Caco-2 (cell line): Measurements from ENCODE around the gene PLD4. TPM values are rescaled to one million over a fixed set of nuclear protein-coding genes. Genes with fewer than 3 reads are reported as not detected.

ENCODE experiments used
- BruUV-seq: library from RNA; stranded (reverse); fragments of 400-500 nt; replicated peaks from 2 replicates; lab custom pipeline; 2021; lab: Mats Ljungman, UMichigan
- CTCF ChIA-PET: fragments of 300-600 bp; sonication (Branson Sonifier 250); formaldehyde crosslinking; loops from one replicate; lab custom pipeline; 2022; ENCODE audit warnings: antibody characterized with exemption; lab: Charles Lee
- POLR2A ChIA-PET: fragments of 300-600 bp; sonication (Branson Sonifier 250); formaldehyde crosslinking; loops from one replicate; lab custom pipeline; 2022; ENCODE audit warnings: antibody characterized with exemption; lab: Charles Lee
- DNase-seq, 2 experiments: peaks; one replicate each; pipeline versions ENCODE4 v3.0.0 to v3.0.0-alpha.2; 2020 to 2022
- H3K27me3 ChIP-seq: replicated peaks from 2 replicates; pipeline ENCODE4 v1.6.0; 2011; ENCODE audit warnings: low read length; ENCODE audit not compliant: control insufficient read depth, insufficient read depth
- H3K36me3 ChIP-seq: 2 replicates; pipeline ENCODE4 v1.5.1; 2011; ENCODE audit warnings: low read length; ENCODE audit not compliant: control insufficient read depth, insufficient read depth
- H3K4me1 ChIP-seq: fragments of 250-450 bp; sonication (Bioruptor Pico); 2 replicates; pipeline ENCODE4 v1.5.1; 2020; ENCODE audit warnings: mild to moderate bottlenecking
- H3K4me3 ChIP-seq: 2 replicates; pipeline ENCODE4 v1.5.1; 2011; ENCODE audit warnings: low read depth, mild to moderate bottlenecking, control low read depth, low read length
- H3K9me3 ChIP-seq: fragments of 250-450 bp; sonication (Bioruptor Pico); 2 replicates; pipeline ENCODE4 v1.5.1; 2020; ENCODE audit warnings: mild to moderate bottlenecking, moderate library complexity
- H3K27ac Mint-ChIP-seq: one replicate; pipeline ENCODE4 v1.8.0; 2022; ENCODE audit warnings: mixed read lengths; ENCODE audit not compliant: unreplicated experiment
- H3K27me3 Mint-ChIP-seq: one replicate; pipeline ENCODE4 v1.8.0; 2022; ENCODE audit warnings: mixed read lengths; ENCODE audit not compliant: insufficient read depth, unreplicated experiment
- H3K36me3 Mint-ChIP-seq: one replicate; pipeline ENCODE4 v1.8.0; 2022; ENCODE audit warnings: mild to moderate bottlenecking, mixed read lengths; ENCODE audit not compliant: insufficient read depth, unreplicated experiment
- H3K4me1 Mint-ChIP-seq: one replicate; pipeline ENCODE4 v1.8.0; 2022; ENCODE audit warnings: low read depth, mixed read lengths; ENCODE audit not compliant: unreplicated experiment
- H3K4me3 Mint-ChIP-seq: one replicate; pipeline ENCODE4 v1.8.0; 2022; ENCODE audit warnings: mild to moderate bottlenecking, moderate library complexity, mixed read lengths; ENCODE audit not compliant: unreplicated experiment
- H3K9me3 Mint-ChIP-seq: one replicate; pipeline ENCODE4 v1.8.0; 2022; ENCODE audit warnings: mixed read lengths; ENCODE audit not compliant: unreplicated experiment
- intact Hi-C: fragments of 100-400 bp; cut with micrococcal nuclease; formaldehyde crosslinking; loops from one replicate; pipeline ENCODE4 v1.10.0; 2022; ENCODE audit not compliant: unreplicated experiment
- total RNA-seq: library from RNA; stranded (reverse); gene quantifications from 2 replicates; pipeline ENCODE4 v1.2.3, GENCODE V29; 2022
- TF ChIP-seq, protein P1 (sequence below), 2 experiments: fragments of 200-600 bp in 1 of 2; IDR thresholded peaks; 1 replicate in 1 of 2; 2 replicates in 1 of 2; pipeline versions ENCODE4 v1.5.1 to v1.8.0; 2011 to 2022; ENCODE audit warnings: antibody characterized with exemption in 1 of 2, control low read depth in 1 of 2, inconsistent platforms in 1 of 2, low read depth in 1 of 2, low read length in 1 of 2, mild to moderate bottlenecking in 1 of 2, moderate library complexity in 1 of 2; ENCODE audit not compliant: insufficient read depth in 1 of 2, severe bottlenecking in 1 of 2, unreplicated experiment in 1 of 2

The PLD4 gene
- total RNA-seq, 1 experiment from 2014 or later = not detected

DNA sequence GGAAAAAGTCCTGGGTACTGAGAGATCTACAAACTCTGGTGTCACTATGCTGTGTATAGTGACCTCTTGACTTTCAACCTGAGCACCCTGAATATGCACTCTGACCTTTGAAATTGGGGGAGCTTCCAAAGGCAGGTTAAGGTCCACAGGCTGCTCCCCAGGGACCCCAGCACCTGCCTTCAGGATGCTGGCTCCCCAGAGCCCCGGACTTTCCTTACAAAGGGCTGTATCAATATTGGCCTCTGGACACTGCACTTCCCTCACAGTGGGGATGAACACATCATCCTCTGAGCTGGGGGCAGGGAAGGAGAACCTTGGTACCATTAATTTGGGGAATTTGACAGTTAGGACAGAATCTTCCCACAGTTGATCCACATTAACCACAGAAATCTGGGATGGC, 14.3 kb downstream of the PLD4 start:
- Histone ChIP-seq H3K4me3 (no peak overlapping the region), H3K9me3 (no peaks in the 10 kb centered on the region), H3K27me3 (peaks cover 3% of the 10 kb centered on the region), H3K4me1 (no peaks in the 10 kb centered on the region), H3K36me3 (no peaks in the 10 kb centered on the region)
- POLR2A ChIA-PET = no interaction called here
- Mint-ChIP-seq H3K4me3 (no peak overlapping the region), H3K4me1 (no peaks in the 10 kb centered on the region), H3K27me3 (peaks cover 11% of the 10 kb centered on the region), H3K9me3 (no peaks in the 10 kb centered on the region), H3K36me3 (no peaks in the 10 kb centered on the region), H3K27ac (no peak overlapping the region)
- intact Hi-C loops = no loop called here
- DNase-seq = no peak
- CTCF ChIA-PET = no interaction called here
- TF ChIP-seq, protein P1, sequence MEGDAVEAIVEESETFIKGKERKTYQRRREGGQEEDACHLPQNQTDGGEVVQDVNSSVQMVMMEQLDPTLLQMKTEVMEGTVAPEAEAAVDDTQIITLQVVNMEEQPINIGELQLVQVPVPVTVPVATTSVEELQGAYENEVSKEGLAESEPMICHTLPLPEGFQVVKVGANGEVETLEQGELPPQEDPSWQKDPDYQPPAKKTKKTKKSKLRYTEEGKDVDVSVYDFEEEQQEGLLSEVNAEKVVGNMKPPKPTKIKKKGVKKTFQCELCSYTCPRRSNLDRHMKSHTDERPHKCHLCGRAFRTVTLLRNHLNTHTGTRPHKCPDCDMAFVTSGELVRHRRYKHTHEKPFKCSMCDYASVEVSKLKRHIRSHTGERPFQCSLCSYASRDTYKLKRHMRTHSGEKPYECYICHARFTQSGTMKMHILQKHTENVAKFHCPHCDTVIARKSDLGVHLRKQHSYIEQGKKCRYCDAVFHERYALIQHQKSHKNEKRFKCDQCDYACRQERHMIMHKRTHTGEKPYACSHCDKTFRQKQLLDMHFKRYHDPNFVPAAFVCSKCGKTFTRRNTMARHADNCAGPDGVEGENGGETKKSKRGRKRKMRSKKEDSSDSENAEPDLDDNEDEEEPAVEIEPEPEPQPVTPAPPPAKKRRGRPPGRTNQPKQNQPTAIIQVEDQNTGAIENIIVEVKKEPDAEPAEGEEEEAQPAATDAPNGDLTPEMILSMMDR (IDR thresholded peaks at IDR 0.05; ENCODE audit: insufficient read depth in 1 of 2, low read depth in 1 of 2, low read length in 1 of 2, severe bottlenecking in 1 of 2, unreplicated experiment in 1 of 2) = no peak
- no TSS peak for BruUV-seq

DNA sequence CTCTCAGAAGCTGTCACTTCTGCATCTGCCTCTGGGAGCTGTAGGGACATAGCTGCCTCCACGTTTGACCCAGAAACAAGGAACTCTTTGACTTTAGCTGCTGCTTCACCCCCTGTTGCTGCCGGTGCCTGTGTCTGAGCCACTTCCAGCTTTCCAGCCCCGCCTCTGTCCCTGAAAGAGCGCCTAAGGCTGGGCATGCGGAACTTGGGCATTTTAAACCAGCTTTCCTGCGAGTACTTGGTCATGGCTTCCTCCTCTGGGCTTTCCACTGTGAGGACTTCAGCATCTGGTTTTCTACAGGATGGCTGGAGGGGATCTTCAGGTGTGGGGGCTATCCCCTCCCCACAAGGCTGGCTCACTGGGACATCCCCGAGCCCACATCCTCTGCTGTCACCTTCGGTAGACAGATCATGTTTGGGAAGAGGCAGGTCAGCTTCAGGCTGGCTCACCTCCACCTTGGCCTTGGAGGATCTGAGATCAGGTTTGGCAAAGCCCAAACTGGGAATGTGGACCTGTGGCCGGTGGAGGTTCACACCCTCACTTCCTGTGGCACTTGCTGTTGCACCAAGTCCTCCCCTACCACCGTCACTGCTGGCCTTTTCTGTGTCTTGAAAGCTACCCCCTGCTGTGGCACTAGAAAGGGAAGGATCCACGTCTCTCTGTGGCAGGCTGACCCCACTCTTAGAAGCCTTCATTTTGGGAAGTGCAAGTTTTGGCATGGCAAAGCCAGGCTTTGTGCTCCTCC, 15.2 kb downstream of the PLD4 start:
- intact Hi-C loops = loop anchor here (2.0 kb wide), 1 partner anchor 43 kb away; no protein-coding TSS in a partner anchor
- Mint-ChIP-seq H3K27me3 (peaks cover 7% of the 10 kb centered on the region), H3K4me3 (no peak overlapping the region), H3K27ac (no peak overlapping the region), H3K9me3 (no peaks in the 10 kb centered on the region), H3K4me1 (no peaks in the 10 kb centered on the region), H3K36me3 (no peaks in the 10 kb centered on the region)
- BruUV-seq = no TSS peak
- CTCF ChIA-PET = interaction anchor here (0.7 to 1.3 kb wide), 2 partner anchors 45 to 261 kb away, joined by 4 to 9 read pairs; no protein-coding TSS in a partner anchor
- TF ChIP-seq, protein P1 (IDR thresholded peaks at IDR 0.05; ENCODE audit: insufficient read depth in 1 of 2, low read depth in 1 of 2, low read length in 1 of 2, severe bottlenecking in 1 of 2, unreplicated experiment in 1 of 2) = no peak
- DNase-seq = no peak
- POLR2A ChIA-PET = no interaction called here
- peaks cover 1% of the 10 kb centered on the region for H3K27me3 ChIP-seq
- H3K4me1 ChIP-seq = no peaks in the 10 kb centered on the region
- H3K36me3 ChIP-seq = no peaks in the 10 kb centered on the region
- H3K4me3 ChIP-seq = no peak overlapping the region
- no peaks in the 10 kb centered on the region for H3K9me3 ChIP-seq

DNA sequence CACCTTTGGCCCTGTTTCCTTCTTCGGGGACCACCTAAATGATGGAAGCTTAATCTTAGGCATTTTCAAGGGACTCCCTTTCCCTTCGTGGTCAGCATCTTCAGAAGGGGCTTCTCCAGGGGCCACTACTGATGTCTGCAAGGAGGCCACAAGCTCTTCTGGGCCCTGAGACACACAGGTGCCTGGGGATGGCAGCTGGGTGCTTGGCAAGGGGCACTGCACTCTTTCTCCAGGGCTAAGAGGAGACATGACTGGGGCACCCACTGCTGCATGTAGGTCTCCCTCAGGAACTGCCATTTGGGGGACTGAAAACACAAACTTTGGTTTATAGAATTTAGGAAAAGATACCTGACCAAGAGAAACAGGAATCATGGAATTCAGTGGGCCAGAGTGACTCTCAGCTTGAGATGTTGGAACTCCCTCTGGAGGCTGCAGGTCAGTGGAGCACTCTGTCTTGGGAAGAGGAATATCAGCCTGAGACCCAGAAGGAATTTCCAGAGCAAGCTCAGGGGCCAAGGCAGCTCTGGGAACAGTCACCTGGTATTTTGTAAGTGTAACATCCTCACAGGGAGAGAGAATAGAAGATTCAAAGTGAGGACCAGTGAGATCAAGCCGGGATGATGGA, 16.0 kb downstream of the PLD4 start:
- no peaks in the 10 kb centered on the region for H3K4me1 ChIP-seq
- no peaks in the 10 kb centered on the region for H3K36me3 Mint-ChIP-seq
- BruUV-seq = no TSS peak
- TF ChIP-seq, protein P1 (IDR thresholded peaks at IDR 0.05; ENCODE audit: insufficient read depth in 1 of 2, low read depth in 1 of 2, low read length in 1 of 2, severe bottlenecking in 1 of 2, unreplicated experiment in 1 of 2) = peak; percentile 22 to 58
- H3K9me3 Mint-ChIP-seq = no peaks in the 10 kb centered on the region
- no peaks in the 10 kb centered on the region for H3K4me1 Mint-ChIP-seq
- CTCF ChIA-PET = interaction anchor here (0.6 to 1.3 kb wide), 9 partner anchors 12 to 262 kb away, joined by 3 to 9 read pairs (median 4); no protein-coding TSS in a partner anchor
- no peak overlapping the region for H3K4me3 ChIP-seq
- POLR2A ChIA-PET = no interaction called here
- DNase-seq = no peak
- H3K27me3 Mint-ChIP-seq = peaks cover 7% of the 10 kb centered on the region
- peaks cover 1% of the 10 kb centered on the region for H3K27me3 ChIP-seq
- intact Hi-C loops = loop anchor here (2.0 kb wide), 1 partner anchor 44 kb away; no protein-coding TSS in a partner anchor
- no peaks in the 10 kb centered on the region for H3K9me3 ChIP-seq
- H3K36me3 ChIP-seq = no peaks in the 10 kb centered on the region
- H3K27ac Mint-ChIP-seq = no peak overlapping the region
- no peak overlapping the region for H3K4me3 Mint-ChIP-seq
